OCI-LY3 (cell line): ENCODE data around the gene DCTN5.
"Not testable (repeated sequence)": the region's sequence is repeated elsewhere in the genome, so short reads cannot be mapped to it uniquely, and the experiment has no call there.

ENCODE experiments used
- H2AFZ ChIP-seq: fragments of 200-600, 300-600 bp; shearing (Covaris generic); 2 replicates; pipeline ENCODE4 v1.6.0; 2014; ENCODE audit warnings: antibody characterized with exemption, low read depth, low read length
- H3K27ac ChIP-seq: fragments of 200-600, 300-600 bp; sonication (generic); 2 replicates; pipeline ENCODE4 v1.5.1; 2014; ENCODE audit warnings: mild to moderate bottlenecking, low read length, moderate library complexity, mixed read lengths
- H3K27me3 ChIP-seq: fragments of 200-600, 300-600 bp; sonication (generic); 2 replicates; pipeline ENCODE4 v1.6.1; 2014; ENCODE audit warnings: low read depth, low read length, mixed read lengths
- H3K36me3 ChIP-seq: fragments of 200-600, 300-600 bp; sonication (generic); replicated peaks from 2 replicates; pipeline ENCODE3; 2014; ENCODE audit warnings: low read depth, low read length, mixed read lengths
- H3K4me1 ChIP-seq: fragments of 300-600, 200-600 bp; sonication (generic); 2 replicates; pipeline ENCODE4 v1.6.1; 2014; ENCODE audit warnings: low read length, mixed read lengths
- H3K4me2 ChIP-seq: fragments of 200-600, 300-600 bp; sonication (generic); 2 replicates; pipeline ENCODE4 v1.6.1; 2014; ENCODE audit warnings: low read length, mixed read lengths
- H3K4me3 ChIP-seq: fragments of 300-600, 200-600 bp; sonication (generic); 2 replicates; pipeline ENCODE4 v1.5.1; 2014; ENCODE audit warnings: antibody characterized with exemption, mild to moderate bottlenecking, low read length, moderate library complexity
- H3K79me2 ChIP-seq: fragments of 300-600, 200-600 bp; shearing (Covaris generic); 2 replicates; pipeline ENCODE4 v1.6.1; 2014; ENCODE audit warnings: mild to moderate bottlenecking, low read length, mixed read lengths
- H3K9ac ChIP-seq: fragments of 300-600, 200-600 bp; shearing (Covaris generic); 2 replicates; pipeline ENCODE4 v1.6.0; 2014; ENCODE audit warnings: mild to moderate bottlenecking, low read length, moderate library complexity
- H3K9me3 ChIP-seq: fragments of 200-600, 300-600 bp; shearing (Covaris generic); 2 replicates; pipeline ENCODE4 v1.6.1; 2014; ENCODE audit warnings: low read length, mixed read lengths; ENCODE audit not compliant: insufficient read depth
- H4K20me1 ChIP-seq: fragments of 200-600, 300-600 bp; sonication (generic); 2 replicates; pipeline ENCODE4 v1.6.1; 2016; ENCODE audit warnings: low read length, mixed read lengths; ENCODE audit not compliant: insufficient read depth
- EZH2phosphoT487 ChIP-seq: fragments of 200-600 bp; shearing (Covaris generic); IDR thresholded peaks from 2 replicates; pipeline ENCODE4 v1.6.1; 2018; ENCODE audit warnings: antibody characterized with exemption, mixed run types, low read depth
- TF ChIP-seq, protein P1 (sequence below): fragments of 200-600, 300-600 bp; sonication (generic); IDR thresholded peaks from 2 replicates; pipeline ENCODE4 v1.5.1; 2014; ENCODE audit warnings: antibody characterized with exemption, low read length, low read depth

The DCTN5 gene

DNA sequence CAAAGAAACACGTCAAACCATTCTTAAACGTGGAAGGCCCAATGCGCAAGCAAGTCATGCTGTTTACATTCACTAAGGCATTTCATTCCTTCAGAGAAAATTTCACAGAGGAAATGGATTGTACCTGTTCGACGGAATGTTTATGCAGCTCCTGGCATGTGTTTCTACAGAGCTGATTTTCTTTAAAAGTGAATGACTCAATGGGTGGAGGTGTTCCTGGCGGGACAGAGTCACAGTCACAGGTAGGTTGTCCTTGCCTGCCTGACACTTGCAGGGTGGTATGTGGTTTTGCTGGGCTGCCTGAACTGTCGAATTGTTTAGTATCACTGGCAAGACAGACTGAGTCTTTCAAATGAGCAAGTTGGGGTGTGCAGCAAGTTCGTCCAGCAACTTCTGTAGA, 11.8 kb upstream of the DCTN5 start:
- no peaks in the 10 kb centered on the region for H3K9me3 ChIP-seq
- peaks cover 33% of the 10 kb centered on the region for H3K36me3 ChIP-seq
- H3K4me2 ChIP-seq = no peak overlapping the region
- no peak overlapping the region for H3K27ac ChIP-seq
- TF ChIP-seq, protein P1, sequence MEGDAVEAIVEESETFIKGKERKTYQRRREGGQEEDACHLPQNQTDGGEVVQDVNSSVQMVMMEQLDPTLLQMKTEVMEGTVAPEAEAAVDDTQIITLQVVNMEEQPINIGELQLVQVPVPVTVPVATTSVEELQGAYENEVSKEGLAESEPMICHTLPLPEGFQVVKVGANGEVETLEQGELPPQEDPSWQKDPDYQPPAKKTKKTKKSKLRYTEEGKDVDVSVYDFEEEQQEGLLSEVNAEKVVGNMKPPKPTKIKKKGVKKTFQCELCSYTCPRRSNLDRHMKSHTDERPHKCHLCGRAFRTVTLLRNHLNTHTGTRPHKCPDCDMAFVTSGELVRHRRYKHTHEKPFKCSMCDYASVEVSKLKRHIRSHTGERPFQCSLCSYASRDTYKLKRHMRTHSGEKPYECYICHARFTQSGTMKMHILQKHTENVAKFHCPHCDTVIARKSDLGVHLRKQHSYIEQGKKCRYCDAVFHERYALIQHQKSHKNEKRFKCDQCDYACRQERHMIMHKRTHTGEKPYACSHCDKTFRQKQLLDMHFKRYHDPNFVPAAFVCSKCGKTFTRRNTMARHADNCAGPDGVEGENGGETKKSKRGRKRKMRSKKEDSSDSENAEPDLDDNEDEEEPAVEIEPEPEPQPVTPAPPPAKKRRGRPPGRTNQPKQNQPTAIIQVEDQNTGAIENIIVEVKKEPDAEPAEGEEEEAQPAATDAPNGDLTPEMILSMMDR = no peak
- no peak for TF ChIP-seq EZH2phosphoT487
- no peaks in the 10 kb centered on the region for H3K4me1 ChIP-seq
- H3K4me3 ChIP-seq = no peak overlapping the region
- peaks cover 8% of the 10 kb centered on the region; the same call in 1 of the 2 replicates for H3K79me2 ChIP-seq
- no peaks in the 10 kb centered on the region for H4K20me1 ChIP-seq
- no peak overlapping the region for H2AFZ ChIP-seq
- no peak overlapping the region for H3K9ac ChIP-seq
- no peaks in the 10 kb centered on the region for H3K27me3 ChIP-seq

DNA sequence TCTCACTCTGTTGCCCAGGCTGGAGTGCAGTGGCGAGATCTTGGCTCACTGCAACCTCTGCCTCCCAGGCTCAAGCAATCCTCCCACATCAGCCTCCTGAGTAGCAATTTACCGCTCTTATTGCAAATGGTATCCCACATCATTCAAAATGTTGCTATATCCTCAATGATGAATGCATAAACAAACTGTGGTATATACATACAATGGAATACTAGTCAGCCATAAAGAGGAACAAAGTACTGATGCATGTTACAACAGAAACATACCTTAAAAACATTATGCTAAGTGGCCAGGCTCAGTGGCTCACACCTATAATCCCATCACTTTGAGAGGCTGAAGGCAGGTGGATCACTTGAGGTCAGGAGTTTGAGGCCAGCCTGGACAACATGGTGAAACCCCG, 9.4 kb upstream of the DCTN5 start:
- H3K36me3 ChIP-seq = peaks cover 33% of the 10 kb centered on the region
- H3K79me2 ChIP-seq, H3K9ac ChIP-seq: not testable (repeated sequence)

DNA sequence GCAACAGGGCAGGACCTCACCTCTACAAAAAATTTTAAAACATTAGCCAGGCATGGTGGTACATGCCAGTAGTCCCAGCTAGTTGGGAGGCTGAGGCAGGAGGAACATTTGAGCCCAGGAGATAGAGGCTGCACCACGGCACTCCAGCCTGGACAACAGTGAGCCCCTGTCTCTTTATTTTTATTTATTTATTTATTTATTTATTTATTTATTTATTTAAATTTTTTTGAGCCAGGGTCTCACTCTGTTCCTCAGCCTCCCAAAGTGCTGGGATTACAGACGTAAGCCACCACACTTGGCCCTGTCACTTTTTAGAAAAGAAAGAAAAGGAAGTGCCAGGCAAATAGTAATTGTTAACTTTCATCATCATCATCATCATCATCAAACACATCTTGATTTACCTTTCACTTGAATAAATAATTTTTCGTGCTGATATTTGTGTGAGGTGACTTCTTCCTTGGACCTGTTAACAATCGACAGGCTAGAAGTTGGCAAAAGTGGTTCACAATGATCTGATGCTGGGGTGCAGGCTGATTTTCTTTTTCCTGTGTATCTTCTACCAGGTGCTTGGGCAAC, 6.7 kb upstream of the DCTN5 start:
- no peaks in the 10 kb centered on the region for H3K27me3 ChIP-seq
- no peak overlapping the region for H3K27ac ChIP-seq
- TF ChIP-seq EZH2phosphoT487 = no peak
- TF ChIP-seq, protein P1 = no peak

More for the DNA sequence above, 9.4 kb upstream of the DCTN5 start:
- not testable (repeated sequence) for H4K20me1 ChIP-seq, H3K27ac ChIP-seq, H3K4me1 ChIP-seq, H3K27me3 ChIP-seq, H3K4me2 ChIP-seq, H3K4me3 ChIP-seq, H2AFZ ChIP-seq, H3K9me3 ChIP-seq

DNA sequence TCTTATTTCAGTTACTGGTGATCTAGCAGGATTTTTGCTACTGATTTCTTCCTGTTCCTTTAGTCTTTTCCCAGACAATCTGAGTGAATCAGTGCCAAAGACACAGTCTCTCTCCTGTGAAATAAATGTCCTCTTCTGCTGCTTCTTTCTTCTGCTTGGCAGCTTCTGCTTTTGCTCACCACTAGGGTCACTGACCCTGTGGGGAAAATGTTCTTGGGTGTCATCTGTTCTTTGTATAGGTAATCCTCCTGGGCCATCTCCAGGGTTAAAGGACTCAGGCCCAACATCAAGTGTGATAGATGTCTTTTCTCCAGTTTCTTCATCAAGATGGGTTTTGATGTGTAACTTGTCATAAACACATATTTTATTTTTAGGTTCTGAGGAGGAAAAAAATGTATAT, 5.3 kb upstream of the DCTN5 start:
- H4K20me1 ChIP-seq = no peaks in the 10 kb centered on the region
- H3K9ac ChIP-seq = no peak overlapping the region
- no peak overlapping the region for H3K4me3 ChIP-seq
- peaks cover 8% of the 10 kb centered on the region for H3K4me1 ChIP-seq
- no peak overlapping the region for H2AFZ ChIP-seq
- H3K79me2 ChIP-seq = peaks cover 23% of the 10 kb centered on the region
- H3K9me3 ChIP-seq = no peaks in the 10 kb centered on the region
- TF ChIP-seq, protein P1 = no peak
- TF ChIP-seq EZH2phosphoT487 = no peak
- H3K4me2 ChIP-seq = no peak overlapping the region
- H3K27ac ChIP-seq = no peak overlapping the region
- H3K36me3 ChIP-seq = peaks cover 21% of the 10 kb centered on the region
- H3K27me3 ChIP-seq = no peaks in the 10 kb centered on the region

More for the DNA sequence above, 6.7 kb upstream of the DCTN5 start:
- Histone ChIP-seq H3K79me2 (peaks cover 9% of the 10 kb centered on the region), H4K20me1 (no peaks in the 10 kb centered on the region), H3K4me3 (no peak overlapping the region), H3K9ac (no peak overlapping the region), H3K9me3 (no peaks in the 10 kb centered on the region), H3K4me2 (no peak overlapping the region), H2AFZ (no peak overlapping the region), H3K4me1 (no peaks in the 10 kb centered on the region), H3K36me3 (peaks cover 27% of the 10 kb centered on the region)
